ENCODE measurements around the gene SYNC.
"Not testable (repeated sequence)": the region's sequence is repeated elsewhere in the genome, so short reads cannot be mapped to it uniquely, and the experiment has no call there.

The SYNC gene

DNA sequence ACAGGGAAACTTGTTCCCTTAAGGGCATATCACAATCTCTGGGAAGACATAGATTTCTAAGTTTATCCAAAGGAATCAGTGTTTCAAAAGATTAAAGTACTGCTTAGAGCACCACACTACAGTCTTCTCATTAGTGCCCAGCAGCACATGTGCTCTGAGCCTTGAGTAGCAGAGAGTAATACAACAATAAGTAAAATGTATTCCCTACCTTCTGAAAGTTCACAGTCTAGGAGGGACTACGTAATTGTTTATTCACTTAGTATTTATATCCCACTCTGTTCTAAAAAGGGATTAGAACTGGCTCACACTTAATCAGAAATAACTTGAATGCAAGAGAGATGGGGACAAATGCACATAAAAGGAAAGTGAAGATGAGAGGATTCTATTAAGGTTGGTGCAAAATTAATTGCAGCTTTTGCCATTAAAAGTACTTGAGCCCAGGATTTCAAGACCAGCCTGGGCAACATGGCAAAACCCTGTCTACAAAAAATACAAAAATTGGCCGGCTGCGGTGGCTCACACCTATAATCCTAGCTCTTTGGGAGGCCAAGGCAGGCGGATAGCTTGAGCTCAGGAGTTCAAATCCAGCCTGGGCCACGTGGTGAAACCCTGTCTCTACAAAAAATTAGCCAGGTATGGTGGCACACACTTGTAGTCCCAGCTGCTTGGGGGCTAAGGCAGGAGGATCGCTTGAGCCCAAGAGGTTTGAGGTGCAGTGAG lies 9.0 kb downstream of the SYNC start:
- no peak for DNase-seq (ENCODE audit: low read depth)

GRCh38 chr1:32686387-32686786 lies 16.2 kb downstream of the SYNC start:
- no peak for DNase-seq (ENCODE audit: low read depth)

- no peak for DNase-seq (ENCODE audit: low read depth)
Measured at GRCh38 chr1:32685498-32685897, 17.1 kb downstream of the SYNC start.

DNA sequence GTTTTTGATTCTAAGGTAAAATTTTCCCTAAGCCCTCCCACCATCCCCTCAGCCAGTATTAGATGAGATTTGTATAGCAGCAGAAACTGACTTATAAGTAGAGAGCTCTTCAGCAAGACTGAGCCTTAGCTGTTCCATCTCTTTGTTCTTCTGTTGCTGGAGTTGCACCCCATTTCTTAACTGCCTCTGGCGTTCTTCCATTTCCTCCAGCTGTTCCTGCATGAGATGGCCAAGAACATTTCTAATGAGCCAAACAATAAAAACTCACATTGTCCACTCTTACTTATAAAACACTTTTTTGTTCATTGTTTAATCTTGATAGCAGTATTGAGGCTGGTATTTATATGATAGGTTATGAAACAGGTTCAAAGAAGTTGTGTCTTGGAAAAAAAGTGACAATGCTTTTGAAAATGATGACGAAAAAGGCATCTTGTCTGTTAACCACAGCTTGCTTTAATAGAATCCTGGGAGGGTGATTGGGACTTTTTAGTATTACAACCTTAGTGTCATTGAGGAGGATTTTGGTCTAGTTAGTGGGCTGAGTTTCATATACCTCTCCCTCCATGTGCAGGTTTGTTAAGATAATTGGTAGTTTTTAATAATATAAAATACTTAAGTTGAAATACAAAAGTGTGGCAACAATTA lies 18.3 kb downstream of the SYNC start:
- no peak for DNase-seq (ENCODE audit: low read depth)

GRCh38 chr1:32683397-32683796 lies 19.2 kb downstream of the SYNC start:
- DNase-seq (ENCODE audit: low read depth) = no peak

GRCh38 chr1:32681999-32682398 lies 20.6 kb downstream of the SYNC start:
- no peak for DNase-seq (ENCODE audit: low read depth)

- DNase-seq (ENCODE audit: low read depth) = no peak
Measured at GRCh38 chr1:32681509-32681908, 21.1 kb downstream of the SYNC start.

GRCh38 chr1:32680642-32681041 lies 21.9 kb downstream of the SYNC start:
- no peak for DNase-seq (ENCODE audit: low read depth)

- not testable (repeated sequence) for DNase-seq (ENCODE audit: low read depth)
Measured at GRCh38 chr1:32679993-32680392, 22.6 kb downstream of the SYNC start.

- no peak for DNase-seq (ENCODE audit: low read depth)
Measured at GRCh38 chr1:32676945-32677344, 25.6 kb downstream of the SYNC start.

DNA sequence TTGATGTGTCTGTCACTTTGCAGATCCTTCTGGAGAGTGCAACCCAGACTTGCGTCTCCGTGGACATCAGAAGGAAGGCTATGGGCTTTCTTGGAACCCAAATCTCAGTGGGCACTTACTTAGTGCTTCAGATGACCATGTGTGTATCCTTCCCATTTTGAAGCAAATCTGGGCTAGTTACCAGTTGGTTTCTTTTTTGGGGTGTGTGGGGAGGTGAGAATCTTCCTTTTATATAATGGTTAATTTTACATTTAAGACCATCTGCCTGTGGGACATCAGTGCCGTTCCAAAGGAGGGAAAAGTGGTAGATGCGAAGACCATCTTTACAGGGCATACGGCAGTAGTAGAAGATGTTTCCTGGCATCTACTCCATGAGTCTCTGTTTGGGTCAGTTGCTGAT lies 33.9 kb downstream of the SYNC start:
- not testable (repeated sequence) for DNase-seq (ENCODE audit: low read depth)

GRCh38 chr1:32666901-32667566 lies 35.5 kb downstream of the SYNC start:
- no peak for DNase-seq (ENCODE audit: low read depth)

- no peak for DNase-seq (ENCODE audit: low read depth)
Measured at GRCh38 chr1:32665915-32666314, 36.7 kb downstream of the SYNC start.

DNA sequence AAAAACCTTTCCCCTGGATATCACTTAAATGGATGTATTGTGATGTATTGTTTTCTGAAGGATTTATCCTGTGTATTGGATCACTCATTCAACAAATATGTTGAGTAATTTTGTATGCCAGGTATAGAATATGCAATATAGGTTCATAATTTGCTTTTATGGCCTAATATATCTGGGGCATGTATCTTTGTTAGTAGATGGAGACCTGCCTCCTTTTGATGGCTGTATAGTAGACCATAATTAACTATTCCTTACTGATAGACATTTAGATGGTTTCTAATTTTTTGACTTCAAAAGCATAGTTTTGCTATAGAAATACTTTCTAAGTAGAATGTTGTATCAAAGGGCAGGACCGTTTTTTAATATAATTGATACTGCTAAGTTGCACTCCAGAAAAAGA lies 43.0 kb downstream of the SYNC start:
- DNase-seq (ENCODE audit: low read depth) = no peak

- DNase-seq (ENCODE audit: low read depth) = no peak
Measured at GRCh38 chr1:32652244-32652962, 50.2 kb downstream of the SYNC start.

DNA sequence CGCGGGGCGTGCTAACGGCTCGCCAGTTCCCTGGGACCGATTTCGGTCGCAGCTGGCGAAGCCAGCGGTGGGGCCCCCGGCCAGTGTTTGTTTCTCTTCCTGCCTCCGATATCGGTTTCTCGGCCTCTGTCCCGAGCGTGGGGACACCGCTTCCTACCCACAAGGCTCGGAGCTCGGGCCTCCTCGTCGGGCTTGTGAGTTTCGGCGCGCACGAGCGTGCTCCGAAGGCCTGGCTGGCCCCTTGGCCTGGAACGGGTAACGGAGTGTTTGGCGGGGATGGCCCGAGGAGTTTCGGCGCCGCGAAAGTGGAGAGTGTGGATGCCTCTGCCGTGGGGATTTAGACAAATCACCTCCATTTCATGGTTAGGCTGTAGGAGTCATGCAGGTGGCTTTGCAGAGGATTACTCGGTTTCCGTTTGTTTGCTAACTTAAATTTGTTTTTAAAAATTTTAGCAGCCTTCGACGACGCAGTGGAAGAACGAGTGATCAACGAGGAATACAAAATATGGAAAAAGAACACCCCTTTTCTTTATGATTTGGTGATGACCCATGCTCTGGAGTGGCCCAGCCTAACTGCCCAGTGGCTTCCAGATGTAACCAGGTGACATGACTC lies 51.0 kb downstream of the SYNC start:
- no peak for DNase-seq (ENCODE audit: low read depth)

DNA sequence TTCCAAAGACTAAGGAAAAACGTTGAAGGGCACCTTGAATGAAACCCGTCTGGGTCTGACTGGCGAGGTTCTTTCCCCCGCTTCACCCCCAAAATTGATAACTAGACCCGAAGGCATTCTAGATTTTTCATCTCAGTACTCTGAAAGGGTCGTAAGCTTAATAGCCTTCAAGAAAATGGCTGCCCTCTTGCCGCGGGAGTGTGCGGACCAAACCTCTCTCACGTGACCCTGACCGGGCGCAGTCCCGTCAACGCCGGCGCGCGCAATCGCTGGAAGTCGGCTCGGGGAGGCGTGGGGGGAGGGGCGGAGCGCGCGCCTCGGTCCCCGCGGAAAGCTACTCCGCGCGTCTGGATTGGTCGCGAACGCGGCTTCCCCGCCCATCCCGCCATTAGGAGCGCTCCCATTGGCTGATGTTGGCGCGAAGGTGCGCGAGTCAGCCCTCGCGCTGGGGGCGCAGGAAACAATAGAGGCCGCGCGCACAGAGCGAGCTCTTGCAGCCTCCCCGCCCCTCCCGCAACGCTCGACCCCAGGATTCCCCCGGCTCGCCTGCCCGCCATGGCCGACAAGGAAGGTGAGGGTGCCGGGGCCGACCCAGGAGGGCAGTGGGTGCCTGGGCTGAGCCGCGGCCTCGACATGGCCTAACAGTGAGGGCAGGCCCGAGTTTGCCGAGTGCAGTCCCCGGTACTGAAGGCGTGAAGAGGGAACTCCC lies 51.7 kb downstream of the SYNC start, which contains the start of gene RBBP4:
Gene RBBP4 (plus strand): TSS at position 457 of the 709 bp plus-strand sequence. CDS start 99 bp downstream, at position 556.
- peak; percentile 95 for DNase-seq (ENCODE audit: low read depth)

DNA sequence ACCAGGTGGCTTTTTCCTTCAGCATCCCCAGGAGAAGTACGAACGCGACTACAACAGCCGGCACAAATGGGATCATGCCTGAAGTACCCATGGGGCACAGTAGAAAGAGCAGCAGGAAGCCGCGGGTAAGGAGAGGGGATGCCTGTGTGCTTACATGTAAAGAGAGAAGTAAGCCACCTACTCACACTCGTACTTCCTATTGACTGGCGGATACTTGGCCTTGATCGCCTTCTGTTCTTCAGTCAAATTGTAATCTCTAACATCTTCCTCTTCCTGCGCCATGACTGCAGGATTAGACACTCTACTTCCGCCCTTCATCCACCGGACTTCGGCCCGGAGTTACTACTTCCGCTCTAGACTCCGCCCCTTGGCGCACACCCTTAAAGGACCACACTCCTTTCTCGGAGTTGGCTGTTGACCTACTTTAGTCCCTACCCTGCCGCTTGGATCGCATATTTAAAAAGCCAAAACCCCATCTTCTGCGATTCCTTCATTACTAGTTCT lies 52.3 kb downstream of the SYNC start, which contains the start of gene ZBTB8OS:
Gene ZBTB8OS (minus strand): TSS at position 303 of the 504 bp plus-strand sequence. CDS start 21 bp downstream, at position 282.
- peak; percentile 83 for DNase-seq (ENCODE audit: low read depth)

GRCh38 chr1:32647308-32648134 lies 55.0 kb downstream of the SYNC start:
- DNase-seq (ENCODE audit: low read depth) = no peak

DNA sequence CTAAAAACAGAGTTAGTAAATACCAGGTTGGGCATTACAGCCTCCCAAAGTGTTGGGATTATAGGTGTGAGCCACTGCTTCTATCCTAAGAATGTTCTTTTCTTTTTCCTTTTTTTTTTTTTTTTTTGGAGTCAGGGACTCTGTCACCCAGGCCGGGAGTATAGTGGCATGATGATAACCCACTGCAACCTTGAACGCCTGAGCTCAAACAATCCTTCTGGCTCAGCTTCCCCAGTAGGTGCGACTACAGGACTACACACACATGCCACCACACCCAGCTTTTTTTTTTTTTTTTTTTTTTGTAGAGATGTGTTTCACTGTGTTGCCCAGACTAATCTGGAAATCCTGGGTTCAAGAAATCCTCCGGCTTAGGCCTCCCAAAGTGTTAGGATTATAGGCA lies 58.1 kb downstream of the SYNC start:
- no peak for DNase-seq (ENCODE audit: low read depth)

Measured in HS-27A (cell line).